Ishikawa (cell line): Measurements from ENCODE around the gene TRIP10.

Source experiments
- CREB1 ChIP-seq: IDR thresholded peaks from 2 replicates; pipeline ENCODE4 v1.6.1; 2012; ENCODE audit warnings: low read depth
- EGR1 ChIP-seq: IDR thresholded peaks from 2 replicates; pipeline ENCODE4 v1.6.1; 2012
- EP300 ChIP-seq: IDR thresholded peaks from 2 replicates; pipeline ENCODE4 v1.6.1; 2012; ENCODE audit warnings: borderline replicate concordance
- FOXM1 ChIP-seq: IDR thresholded peaks from 2 replicates; pipeline ENCODE4 v1.6.1; 2012; ENCODE audit warnings: low read depth, borderline replicate concordance
- RAD21 ChIP-seq: IDR thresholded peaks from 2 replicates; pipeline ENCODE4 v1.6.1; 2012; ENCODE audit warnings: low read depth
- TAF1 ChIP-seq: IDR thresholded peaks from 2 replicates; pipeline ENCODE4 v1.6.1; 2012; ENCODE audit warnings: low read depth, mild to moderate bottlenecking
- TCF12 ChIP-seq: IDR thresholded peaks from 2 replicates; pipeline ENCODE4 v1.6.1; 2012; ENCODE audit warnings: low read depth
- TEAD4 ChIP-seq: IDR thresholded peaks from 2 replicates; pipeline ENCODE4 v1.6.1; 2012
- ZBTB7A ChIP-seq: IDR thresholded peaks from 2 replicates; pipeline ENCODE4 v1.6.1; 2012; ENCODE audit warnings: low read depth
- TF ChIP-seq, protein P1 (sequence below): IDR thresholded peaks from 2 replicates; pipeline ENCODE4 v1.6.1; 2012
- TF ChIP-seq, protein P2 (sequence below): IDR thresholded peaks from 2 replicates; pipeline ENCODE4 v1.6.1; 2012

DNA sequence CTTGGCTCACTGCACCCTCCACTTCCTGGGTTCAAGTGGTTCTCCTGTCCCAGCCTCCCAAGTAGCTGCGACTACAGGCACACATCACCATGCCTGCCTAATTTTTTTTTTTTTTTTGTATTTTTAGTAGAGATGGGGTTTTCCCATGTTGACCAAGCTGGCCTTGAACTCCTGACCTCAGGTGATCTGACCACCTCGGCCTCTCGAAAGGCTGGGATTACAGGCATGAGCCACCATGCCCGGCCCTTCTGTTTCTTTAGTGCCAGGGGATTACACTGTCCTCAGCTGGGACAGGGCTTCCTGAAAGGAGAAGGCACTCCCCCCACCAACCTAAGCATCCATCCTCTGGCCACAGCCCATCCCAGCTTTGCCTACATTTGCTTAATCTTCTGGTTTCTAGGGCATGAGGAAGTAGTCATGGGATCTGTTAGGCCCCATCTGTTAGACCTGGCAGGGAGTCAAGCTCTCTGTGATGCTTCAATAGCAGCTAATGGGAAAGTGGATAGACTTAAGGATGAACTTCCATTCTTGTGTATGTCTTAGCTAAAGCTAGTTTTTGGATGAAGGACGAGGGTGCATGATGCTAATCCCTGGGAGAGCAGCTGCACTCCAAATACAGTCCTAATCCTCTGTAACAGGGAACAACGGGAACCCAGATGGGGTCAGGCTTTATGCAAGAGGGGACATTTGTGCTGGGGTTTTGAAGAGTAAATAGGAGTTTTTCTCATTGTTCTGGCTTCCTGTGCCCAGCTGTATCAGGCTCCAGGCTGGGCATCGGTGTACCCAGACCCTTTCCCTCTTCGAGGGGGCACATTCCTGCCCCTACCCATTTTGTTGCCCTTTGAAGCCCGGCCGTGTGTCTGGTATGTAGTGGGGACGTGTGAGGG is 35.6 kb downstream of the TRIP10 start:
- no peak for TF ChIP-seq ZBTB7A
- no peak for TF ChIP-seq TAF1
- TF ChIP-seq, protein P1, sequence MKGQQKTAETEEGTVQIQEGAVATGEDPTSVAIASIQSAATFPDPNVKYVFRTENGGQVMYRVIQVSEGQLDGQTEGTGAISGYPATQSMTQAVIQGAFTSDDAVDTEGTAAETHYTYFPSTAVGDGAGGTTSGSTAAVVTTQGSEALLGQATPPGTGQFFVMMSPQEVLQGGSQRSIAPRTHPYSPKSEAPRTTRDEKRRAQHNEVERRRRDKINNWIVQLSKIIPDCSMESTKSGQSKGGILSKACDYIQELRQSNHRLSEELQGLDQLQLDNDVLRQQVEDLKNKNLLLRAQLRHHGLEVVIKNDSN, result no peak
- TF ChIP-seq EP300, result no peak
- TF ChIP-seq RAD21, result no peak
- TF ChIP-seq, protein P2, sequence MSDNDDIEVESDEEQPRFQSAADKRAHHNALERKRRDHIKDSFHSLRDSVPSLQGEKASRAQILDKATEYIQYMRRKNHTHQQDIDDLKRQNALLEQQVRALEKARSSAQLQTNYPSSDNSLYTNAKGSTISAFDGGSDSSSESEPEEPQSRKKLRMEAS, result no peak
- no peak for TF ChIP-seq FOXM1
- no peak for TF ChIP-seq TCF12
- no peak for TF ChIP-seq TEAD4
- TF ChIP-seq EGR1, result no peak
- no peak for TF ChIP-seq CREB1
